ENCODE results near the gene LIMD2. TPM values are rescaled to one million over a fixed set of nuclear protein-coding genes. Genes with fewer than 3 reads are reported as not detected.

The LIMD2 gene
- total RNA-seq, 1 experiment from 2014 or later, result 20.7 TPM

- no peak for DNase-seq (ENCODE audit: low read depth)
Observed at GRCh38 chr17:63701868-63702720, 2.2 kb upstream of the LIMD2 start.

GRCh38 chr17:63701456-63701820 lies 1.5 kb upstream of the LIMD2 start:
- no peak for DNase-seq (ENCODE audit: low read depth)

- DNase-seq (ENCODE audit: low read depth), result no peak
Observed at GRCh38 chr17:63700528-63701455, 867 bp upstream of the LIMD2 start.

- peak; percentile 34 for DNase-seq (ENCODE audit: low read depth)
Observed at GRCh38 chr17:63698886-63699637, 863 bp downstream of the LIMD2 start.

GRCh38 chr17:63698381-63698885 lies 1.5 kb downstream of the LIMD2 start:
- no peak for DNase-seq (ENCODE audit: low read depth)

GRCh38 chr17:63697341-63698286 lies 2.3 kb downstream of the LIMD2 start:
- peak; percentile 30 for DNase-seq (ENCODE audit: low read depth)

GRCh38 chr17:63696381-63696961 lies 3.5 kb downstream of the LIMD2 start:
- peak; percentile 34 for DNase-seq (ENCODE audit: low read depth)

GRCh38 chr17:63695889-63696288 lies 4.0 kb downstream of the LIMD2 start:
- DNase-seq (ENCODE audit: low read depth), result no peak

- no peak for DNase-seq (ENCODE audit: low read depth)
Observed at GRCh38 chr17:63694950-63695773, 4.8 kb downstream of the LIMD2 start.

GRCh38 chr17:63694229-63694949 lies 5.5 kb downstream of the LIMD2 start:
- no peak for DNase-seq (ENCODE audit: low read depth)

- DNase-seq (ENCODE audit: low read depth), result no peak
Observed at GRCh38 chr17:63693411-63694113, 6.4 kb downstream of the LIMD2 start.

- DNase-seq (ENCODE audit: low read depth), result no peak
Observed at GRCh38 chr17:63692195-63692816, 7.6 kb downstream of the LIMD2 start.

GRCh38 chr17:63689479-63689878 lies 10.4 kb downstream of the LIMD2 start:
- DNase-seq (ENCODE audit: low read depth), result no peak

GRCh38 chr17:63688396-63689020 lies 11.4 kb downstream of the LIMD2 start:
- DNase-seq (ENCODE audit: low read depth), result no peak

GRCh38 chr17:63686138-63686685 lies 13.7 kb downstream of the LIMD2 start:
- DNase-seq (ENCODE audit: low read depth), result no peak

- DNase-seq (ENCODE audit: low read depth), result no peak
Observed at GRCh38 chr17:63685578-63685977, 14.3 kb downstream of the LIMD2 start.
